K562 (cell line): Measurements from ENCODE around the gene RMI1. TPM values are rescaled to one million over a fixed set of nuclear protein-coding genes. Genes with fewer than 3 reads are reported as not detected.

Experiments
- ARNT ChIP-seq, 2 experiments: fragments of 450-650 bp; IDR thresholded peaks; 2 replicates each; pipeline ENCODE4 v1.6.1; 2016; ENCODE audit warnings: mild to moderate bottlenecking in 1 of 2
- CCAR2 ChIP-seq: fragments of 200-400 bp; formaldehyde crosslinking; IDR thresholded peaks from 2 replicates; pipeline ENCODE4 v1.6.1; 2017; ENCODE audit warnings: mild to moderate bottlenecking, low read depth, low read length
- COPS2 ChIP-seq: fragments of 450-650 bp; conservative IDR thresholded peaks from 2 replicates; pipeline ENCODE4 v1.6.1; 2016; ENCODE audit warnings: mild to moderate bottlenecking, moderate library complexity
- DPF2 ChIP-seq: fragments of 450-650 bp; IDR thresholded peaks from 2 replicates; pipeline ENCODE4 v1.6.1; 2016
- ETV1 ChIP-seq: fragments of 450-650 bp; conservative IDR thresholded peaks from 2 replicates; pipeline ENCODE4 v1.6.1; 2016; ENCODE audit warnings: missing genetic modification characterization, control low read depth, low read depth, missing compliant biosample characterization
- JUNB ChIP-seq: fragments of 450-650 bp; formaldehyde crosslinking; conservative IDR thresholded peaks from 2 replicates; pipeline ENCODE4 v1.4.0; 2020; ENCODE audit warnings: mild to moderate bottlenecking
- MCM7 ChIP-seq, 2 experiments: fragments of 450-650 bp; IDR thresholded peaks; 2 replicates each; pipeline ENCODE4 v1.6.1; 2016 to 2018
- MYC ChIP-seq, 2 experiments: fragments of 250-450 bp in 1 of 2; sonication (Bioruptor Pico) in 1 of 2; IDR thresholded peaks; 2 replicates each; pipeline versions ENCODE4 v1.5.1 to v1.6.1; 2012 to 2021; ENCODE audit warnings: low read depth in 2 of 2, borderline replicate concordance in 1 of 2, improper control_type of control experiment in 1 of 2, low read length in 1 of 2, mild to moderate bottlenecking in 1 of 2, moderate library complexity in 1 of 2
- NFATC3 ChIP-seq: fragments of 450-650 bp; IDR thresholded peaks from 2 replicates; pipeline ENCODE4 v1.6.1; 2017; ENCODE audit warnings: mild to moderate bottlenecking
- PPARD ChIP-seq: fragments of 250-450 bp; sonication (Bioruptor Pico); IDR thresholded peaks from 2 replicates; pipeline ENCODE4 v1.8.0; 2022; ENCODE audit warnings: inconsistent platforms, mild to moderate bottlenecking, moderate library complexity
- SNIP1 ChIP-seq: fragments of 450-650 bp; IDR thresholded peaks from 2 replicates; pipeline ENCODE4 v1.7.1; 2017; ENCODE audit warnings: low read depth, mild to moderate bottlenecking
- SREBF2 ChIP-seq: sonication (generic); formaldehyde crosslinking; IDR thresholded peaks from 2 replicates; pipeline ENCODE4 v1.4.0; 2020; ENCODE audit warnings: mild to moderate bottlenecking, missing genetic modification reagents
- XRCC5 ChIP-seq: fragments of 200-400 bp; formaldehyde crosslinking; IDR thresholded peaks from 2 replicates; pipeline ENCODE4 v1.6.1; 2017; ENCODE audit warnings: low read depth, mild to moderate bottlenecking, low read length
- ZBED1 ChIP-seq: IDR thresholded peaks from 2 replicates; pipeline ENCODE4 v1.6.1; 2014
- ZBTB12 ChIP-seq: fragments of 250-450 bp; sonication (Bioruptor Pico); IDR thresholded peaks from 2 replicates; pipeline ENCODE4 v1.4.0; 2020
- ZNF133 ChIP-seq: fragments of 250-450 bp; sonication (Bioruptor Pico); IDR thresholded peaks from 2 replicates; pipeline ENCODE4 v1.4.0; 2020; ENCODE audit warnings: mild to moderate bottlenecking
- ZNF3 ChIP-seq: fragments of 250-450 bp; sonication (Bioruptor Pico); IDR thresholded peaks from 2 replicates; pipeline ENCODE4 v1.5.0; 2021; ENCODE audit warnings: mild to moderate bottlenecking, moderate library complexity
- ZNF41 ChIP-seq: fragments of 250-450 bp; sonication (Bioruptor Pico); conservative IDR thresholded peaks from 2 replicates; pipeline ENCODE4 v1.4.0; 2020; ENCODE audit warnings: mild to moderate bottlenecking
- ZNF668 ChIP-seq: fragments of 250-450 bp; sonication (Bioruptor Pico); IDR thresholded peaks from 2 replicates; pipeline ENCODE4 v1.8.0; 2022; ENCODE audit warnings: mild to moderate bottlenecking, inconsistent platforms
- ZZZ3 ChIP-seq: fragments of 450-650 bp; IDR thresholded peaks from 2 replicates; pipeline ENCODE4 v1.6.1; 2016; ENCODE audit warnings: antibody characterized with exemption, mild to moderate bottlenecking, moderate library complexity
- polyA plus RNA-seq, 8 experiments: library from polyadenylated mRNA; depleted of rRNA in 4 of 8; stranded (reverse) in 5 of 8; unstranded in 3 of 8; fragments of >200 nt; fragmentation: Nextera tagmentation in 2 of 8; fragmentation: Illumina TruSeq in 1 of 8; extraction: Ambion mirVana in 2 of 8; extraction: Trizol in 1 of 8; gene quantifications; 2 replicates each; pipeline versions ENCODE4 v1.2.1 to v1.2.3, GENCODE V29; 2011 to 2014; ENCODE audit warnings: inconsistent platforms in 1 of 8, missing spikeins in 1 of 8
- total RNA-seq, 7 experiments: library from RNA; depleted of rRNA in 6 of 7; stranded (reverse); fragments of >200 nt in 6 of 7; fragmentation: Illumina TruSeq in 2 of 7; extraction: Trizol in 2 of 7; gene quantifications; 2 replicates each; pipeline versions ENCODE4 v1.2.1 to v1.2.3, GENCODE V29; 2011 to 2021; ENCODE audit warnings: low replicate concordance in 1 of 7
- TF ChIP-seq, protein P1 (sequence below): fragments of 250-450 bp; sonication (Bioruptor Pico); IDR thresholded peaks from 2 replicates; pipeline ENCODE4 v1.8.0; 2021; ENCODE audit warnings: mild to moderate bottlenecking, moderate library complexity
- TF ChIP-seq, protein P2 (sequence below): fragments of 250-450 bp; sonication (Bioruptor Pico); IDR thresholded peaks from 2 replicates; pipeline ENCODE4 v1.8.0; 2021; ENCODE audit warnings: moderate library complexity, mild to moderate bottlenecking, inconsistent platforms
- TF ChIP-seq, protein P3 (sequence below): fragments of 450-650 bp; IDR thresholded peaks from 2 replicates; pipeline ENCODE4 v1.6.1; 2016; ENCODE audit warnings: borderline replicate concordance
- TF ChIP-seq, protein P4 (sequence below): fragments of 250-450 bp; sonication (Bioruptor Pico); IDR thresholded peaks from 2 replicates; pipeline ENCODE4 v1.5.0; 2020; ENCODE audit warnings: mild to moderate bottlenecking, borderline replicate concordance

Gene RMI1
- total and polyA plus RNA-seq, 9 of the 15 experiments (the other 6 are each of a cell fraction or from before 2014, with no cell fraction given) = 3.0 to 17.4 (median 10.6) TPM

DNA sequence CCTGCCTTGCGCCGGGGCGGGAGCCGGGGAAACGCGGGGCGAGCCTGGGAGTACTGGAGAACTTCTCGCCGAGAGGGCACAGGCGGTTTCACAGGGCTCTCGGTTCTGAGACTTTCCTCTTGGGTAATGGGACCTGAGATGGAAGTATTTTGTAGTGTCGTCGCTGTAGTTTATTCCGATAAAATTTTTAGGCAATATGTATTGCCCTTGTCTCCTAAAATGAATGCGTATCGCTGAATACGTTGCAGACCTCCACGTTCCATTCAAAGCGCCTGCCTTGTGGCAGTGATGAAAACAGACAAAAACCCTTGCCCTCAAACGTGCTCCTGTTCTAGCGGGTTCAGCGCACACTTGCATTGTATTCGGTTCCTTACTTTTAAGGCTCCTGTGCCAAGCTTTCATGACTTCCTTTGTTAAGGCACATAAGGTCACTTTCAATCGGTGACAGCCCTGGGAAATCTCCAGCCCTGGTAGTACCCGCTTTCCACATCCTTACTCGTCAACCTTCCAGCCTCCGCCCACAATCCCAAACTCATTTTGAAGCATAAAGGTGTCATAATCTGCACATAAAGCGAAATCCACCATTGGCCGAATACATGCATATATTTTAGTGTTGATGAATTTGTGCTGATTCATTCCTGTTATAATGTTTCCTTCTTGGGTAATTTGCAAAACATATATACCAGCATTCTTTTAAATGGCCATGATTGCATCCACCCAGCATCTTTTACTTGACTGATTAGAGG lies 694 bp downstream of the RMI1 start (continued):
- TF ChIP-seq, protein P1, sequence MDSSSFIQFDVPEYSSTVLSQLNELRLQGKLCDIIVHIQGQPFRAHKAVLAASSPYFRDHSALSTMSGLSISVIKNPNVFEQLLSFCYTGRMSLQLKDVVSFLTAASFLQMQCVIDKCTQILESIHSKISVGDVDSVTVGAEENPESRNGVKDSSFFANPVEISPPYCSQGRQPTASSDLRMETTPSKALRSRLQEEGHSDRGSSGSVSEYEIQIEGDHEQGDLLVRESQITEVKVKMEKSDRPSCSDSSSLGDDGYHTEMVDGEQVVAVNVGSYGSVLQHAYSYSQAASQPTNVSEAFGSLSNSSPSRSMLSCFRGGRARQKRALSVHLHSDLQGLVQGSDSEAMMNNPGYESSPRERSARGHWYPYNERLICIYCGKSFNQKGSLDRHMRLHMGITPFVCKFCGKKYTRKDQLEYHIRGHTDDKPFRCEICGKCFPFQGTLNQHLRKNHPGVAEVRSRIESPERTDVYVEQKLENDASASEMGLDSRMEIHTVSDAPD (CRISPR knock-in tag) = no peak
- TF ChIP-seq JUNB (CRISPR knock-in tag) = no peak
- TF ChIP-seq NFATC3 = peak; percentile 79; the same call in 1 of the 2 replicates
- no peak for TF ChIP-seq ZNF668 (CRISPR knock-in tag)
- no peak for TF ChIP-seq ZBED1
- no peak for TF ChIP-seq SREBF2 (CRISPR knock-in tag)
- TF ChIP-seq DPF2 = no peak
- no peak for TF ChIP-seq ARNT (IDR thresholded peaks at IDR 0.05)
- TF ChIP-seq, protein P2, sequence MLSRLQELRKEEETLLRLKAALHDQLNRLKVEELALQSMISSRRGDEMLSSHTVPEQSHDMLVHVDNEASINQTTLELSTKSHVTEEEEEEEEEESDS (CRISPR knock-in tag) = no peak
- TF ChIP-seq, protein P3, sequence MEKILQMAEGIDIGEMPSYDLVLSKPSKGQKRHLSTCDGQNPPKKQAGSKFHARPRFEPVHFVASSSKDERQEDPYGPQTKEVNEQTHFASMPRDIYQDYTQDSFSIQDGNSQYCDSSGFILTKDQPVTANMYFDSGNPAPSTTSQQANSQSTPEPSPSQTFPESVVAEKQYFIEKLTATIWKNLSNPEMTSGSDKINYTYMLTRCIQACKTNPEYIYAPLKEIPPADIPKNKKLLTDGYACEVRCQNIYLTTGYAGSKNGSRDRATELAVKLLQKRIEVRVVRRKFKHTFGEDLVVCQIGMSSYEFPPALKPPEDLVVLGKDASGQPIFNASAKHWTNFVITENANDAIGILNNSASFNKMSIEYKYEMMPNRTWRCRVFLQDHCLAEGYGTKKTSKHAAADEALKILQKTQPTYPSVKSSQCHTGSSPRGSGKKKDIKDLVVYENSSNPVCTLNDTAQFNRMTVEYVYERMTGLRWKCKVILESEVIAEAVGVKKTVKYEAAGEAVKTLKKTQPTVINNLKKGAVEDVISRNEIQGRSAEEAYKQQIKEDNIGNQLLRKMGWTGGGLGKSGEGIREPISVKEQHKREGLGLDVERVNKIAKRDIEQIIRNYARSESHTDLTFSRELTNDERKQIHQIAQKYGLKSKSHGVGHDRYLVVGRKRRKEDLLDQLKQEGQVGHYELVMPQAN = no peak
- TF ChIP-seq ZNF3 (CRISPR knock-in tag) = no peak
- TF ChIP-seq ETV1 (tag) = no peak
- TF ChIP-seq MYC (IDR thresholded peaks at IDR 0.05; ENCODE audit: low read depth, low read length) = peak; percentile 39; the same call in 1 of the 2 replicates
- no peak for TF ChIP-seq MYC (CRISPR knock-in tag; IDR thresholded peaks at IDR 0.05; ENCODE audit: borderline replicate concordance, low read depth)
- no peak for TF ChIP-seq MCM7 (IDR thresholded peaks at IDR 0.05)
- TF ChIP-seq, protein P4, sequence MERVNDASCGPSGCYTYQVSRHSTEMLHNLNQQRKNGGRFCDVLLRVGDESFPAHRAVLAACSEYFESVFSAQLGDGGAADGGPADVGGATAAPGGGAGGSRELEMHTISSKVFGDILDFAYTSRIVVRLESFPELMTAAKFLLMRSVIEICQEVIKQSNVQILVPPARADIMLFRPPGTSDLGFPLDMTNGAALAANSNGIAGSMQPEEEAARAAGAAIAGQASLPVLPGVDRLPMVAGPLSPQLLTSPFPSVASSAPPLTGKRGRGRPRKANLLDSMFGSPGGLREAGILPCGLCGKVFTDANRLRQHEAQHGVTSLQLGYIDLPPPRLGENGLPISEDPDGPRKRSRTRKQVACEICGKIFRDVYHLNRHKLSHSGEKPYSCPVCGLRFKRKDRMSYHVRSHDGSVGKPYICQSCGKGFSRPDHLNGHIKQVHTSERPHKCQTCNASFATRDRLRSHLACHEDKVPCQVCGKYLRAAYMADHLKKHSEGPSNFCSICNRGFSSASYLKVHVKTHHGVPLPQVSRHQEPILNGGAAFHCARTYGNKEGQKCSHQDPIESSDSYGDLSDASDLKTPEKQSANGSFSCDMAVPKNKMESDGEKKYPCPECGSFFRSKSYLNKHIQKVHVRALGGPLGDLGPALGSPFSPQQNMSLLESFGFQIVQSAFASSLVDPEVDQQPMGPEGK (CRISPR knock-in tag) = no peak
- no peak for TF ChIP-seq XRCC5
- TF ChIP-seq ZBTB12 (CRISPR knock-in tag) = no peak
- no peak for TF ChIP-seq COPS2
- no peak for TF ChIP-seq ZNF133 (CRISPR knock-in tag)
- TF ChIP-seq ZZZ3 = no peak
- no peak for TF ChIP-seq ZNF41
- TF ChIP-seq SNIP1 = no peak
- TF ChIP-seq PPARD = no peak
- no peak for TF ChIP-seq CCAR2
